HEK293 (cell line): ENCODE results near the gene R3HDM2.

Experiments
- CTCF ChIA-PET: fragments of 350-600 bp; formaldehyde crosslinking; extraction: SDS; loops from one replicate; lab custom pipeline; 2021; ENCODE audit warnings: antibody characterized with exemption; lab: Yijun Ruan, JAX
- POLR2A ChIA-PET: fragments of 300-600 bp; formaldehyde crosslinking; extraction: SDS; loops from one replicate; lab custom pipeline; 2020; ENCODE audit warnings: antibody characterized with exemption, inconsistent platforms; lab: Yijun Ruan, JAX
- H3K27ac ChIP-seq: fragments of 200-500 bp; sonication (Bioruptor generic); 2 replicates; pipeline ENCODE4 v1.5.1; 2014; ENCODE audit warnings: low read depth, low read length, control low read depth, inconsistent platforms; ENCODE audit errors: extremely low read depth
- H3K36me3 ChIP-seq, 2 experiments: fragments of 200-500 bp in 1 of 2; sonication (Bioruptor generic) in 1 of 2; 1 replicate in 1 of 2; 2 replicates in 1 of 2; pipeline ENCODE4 v1.5.1; 2014 to 2017; ENCODE audit warnings: inconsistent platforms in 2 of 2, low read length in 2 of 2; ENCODE audit not compliant: control insufficient read depth in 2 of 2, insufficient read depth in 1 of 2
- H3K4me1 ChIP-seq: fragments of 200-500 bp; sonication (Bioruptor generic); 2 replicates; pipeline ENCODE4 v1.5.1; 2014; ENCODE audit warnings: mild to moderate bottlenecking, low read length, inconsistent platforms; ENCODE audit not compliant: control insufficient read depth, insufficient read depth
- H3K4me3 ChIP-seq: 2 replicates; pipeline ENCODE4 v1.5.1; 2011; ENCODE audit warnings: low read depth, mild to moderate bottlenecking, control low read depth, low read length, moderate library complexity
- H3K9me3 ChIP-seq: fragments of 200-500 bp; sonication (Bioruptor generic); 2 replicates; pipeline ENCODE4 v1.5.1; 2014; ENCODE audit warnings: low read depth, low read length, inconsistent platforms; ENCODE audit not compliant: control insufficient read depth, insufficient read depth
- GLI4 ChIP-seq: fragments of 450-650 bp; formaldehyde crosslinking; IDR thresholded peaks from 2 replicates; pipeline ENCODE4 v1.5.1; 2016; ENCODE audit warnings: missing biosample characterization, missing genetic modification characterization
- KLF16 ChIP-seq: fragments of 450-650 bp; formaldehyde crosslinking; IDR thresholded peaks from 2 replicates; pipeline ENCODE4 v1.5.1; 2017; ENCODE audit warnings: missing biosample characterization, missing genetic modification characterization
- MEIS1 ChIP-seq: sonication (generic); formaldehyde crosslinking; IDR thresholded peaks from 2 replicates; pipeline ENCODE4 v1.8.1; 2022; ENCODE audit warnings: missing genetic modification reagents, mild to moderate bottlenecking, borderline replicate concordance
- PRDM1 ChIP-seq: fragments of 450-650 bp; formaldehyde crosslinking; IDR thresholded peaks from 2 replicates; pipeline ENCODE4; 2016; ENCODE audit warnings: missing biosample characterization, missing genetic modification characterization
- RBAK ChIP-seq: fragments of 450-650 bp; formaldehyde crosslinking; IDR thresholded peaks from 2 replicates; pipeline ENCODE4 v1.5.1; 2016; ENCODE audit warnings: missing biosample characterization, missing genetic modification characterization
- SP2 ChIP-seq: fragments of 450-650 bp; formaldehyde crosslinking; IDR thresholded peaks from 2 replicates; pipeline ENCODE4 v1.5.1; 2016; ENCODE audit warnings: missing biosample characterization, missing genetic modification characterization
- TRIM28 ChIP-seq: IDR thresholded peaks from 2 replicates; pipeline ENCODE4 v1.6.1; 2011; ENCODE audit warnings: low read length, control low read depth, borderline replicate concordance
- ZNF157 ChIP-seq: fragments of 450-650 bp; formaldehyde crosslinking; IDR thresholded peaks from 2 replicates; pipeline ENCODE4 v1.5.1; 2016; ENCODE audit warnings: missing biosample characterization, missing genetic modification characterization
- ZNF23 ChIP-seq: fragments of 450-650 bp; formaldehyde crosslinking; IDR thresholded peaks from 2 replicates; pipeline ENCODE4 v1.5.1; 2016; ENCODE audit warnings: missing biosample characterization, missing genetic modification characterization, borderline replicate concordance
- ZNF248 ChIP-seq: fragments of 450-650 bp; formaldehyde crosslinking; IDR thresholded peaks from 2 replicates; pipeline ENCODE4 v1.5.1; 2017; ENCODE audit warnings: missing biosample characterization, missing genetic modification characterization
- ZNF473 ChIP-seq: fragments of 450-650 bp; formaldehyde crosslinking; IDR thresholded peaks from 2 replicates; pipeline ENCODE4 v1.5.1; 2017; ENCODE audit warnings: missing biosample characterization, missing genetic modification characterization
- ZNF514 ChIP-seq: fragments of 450-650 bp; formaldehyde crosslinking; IDR thresholded peaks from 2 replicates; pipeline ENCODE4 v1.5.1; 2016; ENCODE audit warnings: missing biosample characterization, missing genetic modification characterization
- ZNF626 ChIP-seq: fragments of 450-650 bp; sonication (Bioruptor Pico); formaldehyde crosslinking; IDR thresholded peaks from 2 replicates; pipeline ENCODE4 v1.5.1; 2018; ENCODE audit warnings: missing biosample characterization, missing genetic modification characterization, inconsistent platforms
- ZNF658 ChIP-seq: fragments of 450-650 bp; formaldehyde crosslinking; IDR thresholded peaks from 2 replicates; pipeline ENCODE4; 2016; ENCODE audit warnings: missing biosample characterization, missing genetic modification characterization
- ZNF660 ChIP-seq: fragments of 450-650 bp; IDR thresholded peaks from 2 replicates; pipeline ENCODE4 v1.5.1; 2018; ENCODE audit warnings: missing biosample characterization, mild to moderate bottlenecking, missing genetic modification characterization
- ZNF664 ChIP-seq: fragments of 450-650 bp; formaldehyde crosslinking; IDR thresholded peaks from 2 replicates; pipeline ENCODE4 v1.5.1; 2016; ENCODE audit warnings: missing biosample characterization, missing genetic modification characterization
- ZNF677 ChIP-seq: fragments of 450-650 bp; IDR thresholded peaks from 2 replicates; pipeline ENCODE4 v1.5.0; 2018; ENCODE audit warnings: missing biosample characterization, mild to moderate bottlenecking, missing genetic modification characterization, moderate library complexity
- ZNF837 ChIP-seq: fragments of 450-650 bp; formaldehyde crosslinking; IDR thresholded peaks from 2 replicates; pipeline ENCODE4 v1.5.1; 2016; ENCODE audit warnings: missing biosample characterization, missing genetic modification characterization
- TF ChIP-seq, protein P1 (sequence below): fragments of 450-650 bp; formaldehyde crosslinking; IDR thresholded peaks from 2 replicates; pipeline ENCODE4 v1.5.1; 2016; ENCODE audit warnings: missing biosample characterization, missing genetic modification characterization
- TF ChIP-seq, protein P2 (sequence below): fragments of 450-650 bp; formaldehyde crosslinking; IDR thresholded peaks from 2 replicates; pipeline ENCODE4; 2016; ENCODE audit warnings: missing biosample characterization, missing genetic modification characterization
- TF ChIP-seq, protein P3 (sequence below): fragments of 450-650 bp; formaldehyde crosslinking; IDR thresholded peaks from 2 replicates; pipeline ENCODE4 v1.5.1; 2017; ENCODE audit warnings: missing biosample characterization, missing genetic modification characterization
- TF ChIP-seq, protein P4 (sequence below): fragments of 450-650 bp; formaldehyde crosslinking; IDR thresholded peaks from 2 replicates; pipeline ENCODE4 v1.5.1; 2016; ENCODE audit warnings: missing biosample characterization, missing genetic modification characterization
- TF ChIP-seq, protein P5 (sequence below): IDR thresholded peaks from 2 replicates; pipeline ENCODE4 v1.6.1; 2011; ENCODE audit warnings: mild to moderate bottlenecking, low read depth, low read length, borderline replicate concordance
- TF ChIP-seq, protein P6 (sequence below): fragments of 450-650 bp; formaldehyde crosslinking; IDR thresholded peaks from 2 replicates; pipeline ENCODE4 v1.5.1; 2016; ENCODE audit warnings: missing biosample characterization, missing genetic modification characterization

R3HDM2 gene

DNA sequence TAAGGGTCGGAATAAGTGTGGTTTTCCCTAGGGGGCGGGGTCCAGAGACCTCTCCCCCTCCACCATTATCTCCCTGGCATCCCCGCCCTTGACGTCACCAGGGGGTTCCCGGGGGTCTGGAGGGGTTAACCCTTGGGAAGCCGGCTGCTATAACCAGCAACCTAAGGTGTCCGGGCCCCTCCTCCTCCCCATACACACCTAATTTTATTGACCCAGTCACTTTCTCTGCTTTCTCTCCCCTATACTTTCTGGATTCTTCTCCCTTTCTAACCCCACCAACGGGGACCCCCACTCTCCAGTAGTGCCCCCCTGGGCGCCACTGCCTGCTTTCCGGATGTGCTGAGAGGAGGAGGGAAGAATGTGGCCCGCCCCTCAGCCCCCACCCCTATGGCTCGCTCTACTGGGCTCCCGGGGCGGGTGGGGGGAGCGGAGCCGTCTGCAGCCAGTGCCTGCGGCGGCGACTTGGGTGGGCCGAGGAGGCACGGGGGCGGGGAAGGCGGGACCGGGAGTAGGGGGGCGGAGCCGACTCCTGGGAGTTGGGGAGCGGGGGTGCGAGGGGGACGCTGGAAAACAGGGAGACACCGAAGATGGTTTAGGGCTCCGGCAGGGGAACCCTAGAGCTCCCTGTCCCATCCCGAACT, 30.6 kb upstream of the R3HDM2 start:
- H3K27ac ChIP-seq = peak overlapping the region; percentile 25; the same call in 1 of the 2 replicates
- POLR2A ChIA-PET = interaction anchor here (0.7 to 4.0 kb wide), 2 partner anchors 59 to 77 kb away, joined by 5 to 13 read pairs; partner anchors contain the start of gene DDIT3
- CTCF ChIA-PET = interaction anchor here (1.1 to 4.2 kb wide), 6 partner anchors 8 to 218 kb away, joined by 3 to 38 read pairs (median 11); partner anchors contain the start of gene ARHGAP9
- no peak for TF ChIP-seq ZNF660 (tag by site-specific recombination)
- no peak for TF ChIP-seq ZNF248 (tag by site-specific recombination)
- TF ChIP-seq RBAK (tag by site-specific recombination) = no peak
- no peak for TF ChIP-seq ZNF473
- TF ChIP-seq, protein P1, sequence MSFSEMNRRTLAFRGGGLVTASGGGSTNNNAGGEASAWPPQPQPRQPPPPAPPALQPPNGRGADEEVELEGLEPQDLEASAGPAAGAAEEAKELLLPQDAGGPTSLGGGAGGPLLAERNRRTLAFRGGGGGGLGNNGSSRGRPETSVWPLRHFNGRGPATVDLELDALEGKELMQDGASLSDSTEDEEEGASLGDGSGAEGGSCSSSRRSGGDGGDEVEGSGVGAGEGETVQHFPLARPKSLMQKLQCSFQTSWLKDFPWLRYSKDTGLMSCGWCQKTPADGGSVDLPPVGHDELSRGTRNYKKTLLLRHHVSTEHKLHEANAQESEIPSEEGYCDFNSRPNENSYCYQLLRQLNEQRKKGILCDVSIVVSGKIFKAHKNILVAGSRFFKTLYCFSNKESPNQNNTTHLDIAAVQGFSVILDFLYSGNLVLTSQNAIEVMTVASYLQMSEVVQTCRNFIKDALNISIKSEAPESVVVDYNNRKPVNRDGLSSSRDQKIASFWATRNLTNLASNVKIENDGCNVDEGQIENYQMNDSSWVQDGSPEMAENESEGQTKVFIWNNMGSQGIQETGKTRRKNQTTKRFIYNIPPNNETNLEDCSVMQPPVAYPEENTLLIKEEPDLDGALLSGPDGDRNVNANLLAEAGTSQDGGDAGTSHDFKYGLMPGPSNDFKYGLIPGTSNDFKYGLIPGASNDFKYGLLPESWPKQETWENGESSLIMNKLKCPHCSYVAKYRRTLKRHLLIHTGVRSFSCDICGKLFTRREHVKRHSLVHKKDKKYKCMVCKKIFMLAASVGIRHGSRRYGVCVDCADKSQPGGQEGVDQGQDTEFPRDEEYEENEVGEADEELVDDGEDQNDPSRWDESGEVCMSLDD = peak; percentile 98
- no peak for TF ChIP-seq ZNF23 (tag by site-specific recombination)
- TF ChIP-seq ZNF658 = no peak
- no peak for TF ChIP-seq ZNF677 (tag by site-specific recombination)
- TF ChIP-seq, protein P2, sequence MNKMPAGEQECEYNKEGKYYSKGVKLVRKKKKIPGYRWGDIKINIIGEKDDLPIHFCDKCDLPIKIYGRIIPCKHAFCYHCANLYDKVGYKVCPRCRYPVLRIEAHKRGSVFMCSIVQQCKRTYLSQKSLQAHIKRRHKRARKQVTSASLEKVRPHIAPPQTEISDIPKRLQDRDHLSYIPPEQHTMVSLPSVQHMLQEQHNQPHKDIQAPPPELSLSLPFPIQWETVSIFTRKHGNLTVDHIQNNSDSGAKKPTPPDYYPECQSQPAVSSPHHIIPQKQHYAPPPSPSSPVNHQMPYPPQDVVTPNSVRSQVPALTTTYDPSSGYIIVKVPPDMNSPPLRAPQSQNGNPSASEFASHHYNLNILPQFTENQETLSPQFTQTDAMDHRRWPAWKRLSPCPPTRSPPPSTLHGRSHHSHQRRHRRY (tag by site-specific recombination) = no peak
- no peak for TF ChIP-seq ZNF837 (tag by site-specific recombination)
- TF ChIP-seq GLI4 (tag by site-specific recombination) = no peak
- no peak for TF ChIP-seq ZNF157 (tag by site-specific recombination)
- TF ChIP-seq ZNF626 (tag by site-specific recombination) = no peak
- TF ChIP-seq, protein P3, sequence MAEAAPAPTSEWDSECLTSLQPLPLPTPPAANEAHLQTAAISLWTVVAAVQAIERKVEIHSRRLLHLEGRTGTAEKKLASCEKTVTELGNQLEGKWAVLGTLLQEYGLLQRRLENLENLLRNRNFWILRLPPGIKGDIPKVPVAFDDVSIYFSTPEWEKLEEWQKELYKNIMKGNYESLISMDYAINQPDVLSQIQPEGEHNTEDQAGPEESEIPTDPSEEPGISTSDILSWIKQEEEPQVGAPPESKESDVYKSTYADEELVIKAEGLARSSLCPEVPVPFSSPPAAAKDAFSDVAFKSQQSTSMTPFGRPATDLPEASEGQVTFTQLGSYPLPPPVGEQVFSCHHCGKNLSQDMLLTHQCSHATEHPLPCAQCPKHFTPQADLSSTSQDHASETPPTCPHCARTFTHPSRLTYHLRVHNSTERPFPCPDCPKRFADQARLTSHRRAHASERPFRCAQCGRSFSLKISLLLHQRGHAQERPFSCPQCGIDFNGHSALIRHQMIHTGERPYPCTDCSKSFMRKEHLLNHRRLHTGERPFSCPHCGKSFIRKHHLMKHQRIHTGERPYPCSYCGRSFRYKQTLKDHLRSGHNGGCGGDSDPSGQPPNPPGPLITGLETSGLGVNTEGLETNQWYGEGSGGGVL (tag by site-specific recombination) = peak; percentile 94
- 0 out of 2 replicates have a peak, but pooled peaks have one; percentile 62 for TF ChIP-seq KLF16 (tag by site-specific recombination)
- peak; percentile 98 for TF ChIP-seq PRDM1 (tag by site-specific recombination)
- no peak for TF ChIP-seq ZNF664 (tag by site-specific recombination)
- TF ChIP-seq, protein P4, sequence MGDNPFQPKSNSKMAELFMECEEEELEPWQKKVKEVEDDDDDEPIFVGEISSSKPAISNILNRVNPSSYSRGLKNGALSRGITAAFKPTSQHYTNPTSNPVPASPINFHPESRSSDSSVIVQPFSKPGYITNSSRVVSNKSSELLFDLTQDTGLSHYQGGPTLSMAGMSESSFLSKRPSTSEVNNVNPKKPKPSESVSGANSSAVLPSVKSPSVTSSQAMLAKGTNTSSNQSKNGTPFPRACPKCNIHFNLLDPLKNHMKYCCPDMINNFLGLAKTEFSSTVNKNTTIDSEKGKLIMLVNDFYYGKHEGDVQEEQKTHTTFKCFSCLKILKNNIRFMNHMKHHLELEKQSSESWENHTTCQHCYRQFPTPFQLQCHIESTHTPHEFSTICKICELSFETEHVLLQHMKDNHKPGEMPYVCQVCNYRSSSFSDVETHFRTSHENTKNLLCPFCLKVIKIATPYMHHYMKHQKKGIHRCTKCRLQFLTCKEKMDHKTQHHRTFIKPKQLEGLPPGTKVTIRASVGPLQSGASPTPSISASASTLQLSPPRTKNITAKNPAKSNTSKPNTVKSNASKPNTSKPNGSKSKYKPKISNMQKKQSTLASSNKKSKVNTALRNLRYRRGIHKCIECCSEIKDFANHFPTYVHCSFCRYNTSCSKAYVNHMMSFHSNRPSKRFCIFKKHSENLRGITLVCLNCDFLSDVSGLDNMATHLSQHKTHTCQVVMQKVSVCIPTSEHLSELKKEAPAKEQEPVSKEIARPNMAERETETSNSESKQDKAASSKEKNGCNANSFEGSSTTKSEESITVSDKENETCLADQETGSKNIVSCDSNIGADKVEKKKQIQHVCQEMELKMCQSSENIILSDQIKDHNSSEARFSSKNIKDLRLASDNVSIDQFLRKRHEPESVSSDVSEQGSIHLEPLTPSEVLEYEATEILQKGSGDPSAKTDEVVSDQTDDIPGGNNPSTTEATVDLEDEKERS (tag by site-specific recombination) = no peak
- no peak for TF ChIP-seq MEIS1 (CRISPR knock-in tag)
- TF ChIP-seq, protein P5, sequence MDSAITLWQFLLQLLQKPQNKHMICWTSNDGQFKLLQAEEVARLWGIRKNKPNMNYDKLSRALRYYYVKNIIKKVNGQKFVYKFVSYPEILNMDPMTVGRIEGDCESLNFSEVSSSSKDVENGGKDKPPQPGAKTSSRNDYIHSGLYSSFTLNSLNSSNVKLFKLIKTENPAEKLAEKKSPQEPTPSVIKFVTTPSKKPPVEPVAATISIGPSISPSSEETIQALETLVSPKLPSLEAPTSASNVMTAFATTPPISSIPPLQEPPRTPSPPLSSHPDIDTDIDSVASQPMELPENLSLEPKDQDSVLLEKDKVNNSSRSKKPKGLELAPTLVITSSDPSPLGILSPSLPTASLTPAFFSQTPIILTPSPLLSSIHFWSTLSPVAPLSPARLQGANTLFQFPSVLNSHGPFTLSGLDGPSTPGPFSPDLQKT = no peak
- peak; percentile 82 for TF ChIP-seq SP2
- TF ChIP-seq, protein P6, sequence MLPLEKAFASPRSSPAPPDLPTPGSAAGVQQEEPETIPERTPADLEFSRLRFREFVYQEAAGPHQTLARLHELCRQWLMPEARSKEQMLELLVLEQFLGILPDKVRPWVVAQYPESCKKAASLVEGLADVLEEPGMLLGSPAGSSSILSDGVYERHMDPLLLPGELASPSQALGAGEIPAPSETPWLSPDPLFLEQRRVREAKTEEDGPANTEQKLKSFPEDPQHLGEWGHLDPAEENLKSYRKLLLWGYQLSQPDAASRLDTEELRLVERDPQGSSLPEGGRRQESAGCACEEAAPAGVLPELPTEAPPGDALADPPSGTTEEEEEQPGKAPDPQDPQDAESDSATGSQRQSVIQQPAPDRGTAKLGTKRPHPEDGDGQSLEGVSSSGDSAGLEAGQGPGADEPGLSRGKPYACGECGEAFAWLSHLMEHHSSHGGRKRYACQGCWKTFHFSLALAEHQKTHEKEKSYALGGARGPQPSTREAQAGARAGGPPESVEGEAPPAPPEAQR (tag by site-specific recombination) = peak; percentile 52; the same call in 1 of the 2 replicates
- TF ChIP-seq TRIM28 = no peak
- TF ChIP-seq ZNF514 (tag by site-specific recombination) = no peak

More for the DNA sequence above, 30.6 kb upstream of the R3HDM2 start:
- Histone ChIP-seq H3K4me1 (peaks cover 8% of the 10 kb centered on the region), H3K9me3 (no peaks in the 10 kb centered on the region), H3K36me3 (no peaks in the 10 kb centered on the region), H3K4me3 (peak overlapping the region; percentile 48)
